Brain microvascular endothelial cell (primary cell): ENCODE data around the gene SUOX.
A peak's percentile ranks its signal among the peaks of the same experiment; 100 is the strongest.

Experiments used
- DNase-seq: peaks from one replicate; pipeline ENCODE4 v3.0.0-alpha.2; 2020
- H3K27ac ChIP-seq: fragments of 250-450 bp; sonication (Bioruptor Pico); 2 replicates; pipeline ENCODE4 v1.5.1; 2020; ENCODE audit warnings: mild to moderate bottlenecking, moderate library complexity
- H3K27me3 ChIP-seq: fragments of 250-450 bp; sonication (Bioruptor Pico); replicated peaks from 2 replicates; pipeline ENCODE4 v1.5.1; 2020; ENCODE audit warnings: mild to moderate bottlenecking
- H3K36me3 ChIP-seq: fragments of 250-450 bp; sonication (Bioruptor Pico); replicated peaks from 2 replicates; pipeline ENCODE4 v1.5.1; 2020; ENCODE audit warnings: mild to moderate bottlenecking
- H3K4me3 ChIP-seq: 2 replicates; pipeline ENCODE4 v1.5.1; 2011; ENCODE audit warnings: low read depth, mild to moderate bottlenecking, control low read depth, low read length, moderate library complexity
- in situ Hi-C: cut with HindIII; loops from 2 replicates; pipeline ENCODE4 v1.10.0; 2017; ENCODE audit warnings: low sequenced_read_pairs, low pct_ligation_motif_present
- TF ChIP-seq, protein P1 (sequence below): IDR thresholded peaks from 2 replicates; pipeline ENCODE4 v1.5.1; 2011; ENCODE audit warnings: low read depth, mild to moderate bottlenecking, moderate library complexity, low read length, control low read depth, inconsistent platforms; ENCODE audit errors: missing control alignments

Gene SUOX

GRCh38 chr12:55965240-55965639 is 31.8 kb upstream of the SUOX start:
- Histone ChIP-seq H3K27ac (no peak overlapping the region), H3K4me3 (no peak overlapping the region), H3K27me3 (no peaks in the 10 kb centered on the region)

GRCh38 chr12:55965941-55966407 is 31.1 kb upstream of the SUOX start, which contains the start of gene PMEL:
PMEL (minus strand) TSS chr12:55966042; CDS start chr12:55966011, 31 bp downstream.
- no peak for DNase-seq

More at GRCh38 chr12:55965240-55965639, 31.8 kb upstream of the SUOX start:
- no peak for DNase-seq
- in situ Hi-C loops = no loop called here
- no peaks in the 10 kb centered on the region for H3K36me3 ChIP-seq
- TF ChIP-seq, protein P1, sequence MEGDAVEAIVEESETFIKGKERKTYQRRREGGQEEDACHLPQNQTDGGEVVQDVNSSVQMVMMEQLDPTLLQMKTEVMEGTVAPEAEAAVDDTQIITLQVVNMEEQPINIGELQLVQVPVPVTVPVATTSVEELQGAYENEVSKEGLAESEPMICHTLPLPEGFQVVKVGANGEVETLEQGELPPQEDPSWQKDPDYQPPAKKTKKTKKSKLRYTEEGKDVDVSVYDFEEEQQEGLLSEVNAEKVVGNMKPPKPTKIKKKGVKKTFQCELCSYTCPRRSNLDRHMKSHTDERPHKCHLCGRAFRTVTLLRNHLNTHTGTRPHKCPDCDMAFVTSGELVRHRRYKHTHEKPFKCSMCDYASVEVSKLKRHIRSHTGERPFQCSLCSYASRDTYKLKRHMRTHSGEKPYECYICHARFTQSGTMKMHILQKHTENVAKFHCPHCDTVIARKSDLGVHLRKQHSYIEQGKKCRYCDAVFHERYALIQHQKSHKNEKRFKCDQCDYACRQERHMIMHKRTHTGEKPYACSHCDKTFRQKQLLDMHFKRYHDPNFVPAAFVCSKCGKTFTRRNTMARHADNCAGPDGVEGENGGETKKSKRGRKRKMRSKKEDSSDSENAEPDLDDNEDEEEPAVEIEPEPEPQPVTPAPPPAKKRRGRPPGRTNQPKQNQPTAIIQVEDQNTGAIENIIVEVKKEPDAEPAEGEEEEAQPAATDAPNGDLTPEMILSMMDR = no peak

GRCh38 chr12:55966408-55967281 is 30.4 kb upstream of the SUOX start, which contains the start of gene CDK2:
CDK2 (plus strand) TSS chr12:55966830; CDS start chr12:55967009, 179 bp downstream.
- H3K27ac ChIP-seq = peak within 1 kb of the TSS; percentile 68
- in situ Hi-C loops = no loop called here
- no peaks in the 10 kb centered on the region for H3K27me3 ChIP-seq
- no peaks in the 10 kb centered on the region for H3K36me3 ChIP-seq
- peak; percentile 74 for DNase-seq
- TF ChIP-seq, protein P1 = no peak
- peak within 1 kb of the TSS; percentile 84 for H3K4me3 ChIP-seq

More at GRCh38 chr12:55965941-55966407, 31.1 kb upstream of the SUOX start, which contains the start of gene PMEL:
- H3K36me3 ChIP-seq = no peaks in the 10 kb centered on the region
- H3K27me3 ChIP-seq = no peaks in the 10 kb centered on the region
- TF ChIP-seq, protein P1 = no peak
- H3K27ac ChIP-seq = peak within 1 kb of the TSS; percentile 68
- peak within 1 kb of the TSS; percentile 84 for H3K4me3 ChIP-seq
- in situ Hi-C loops = no loop called here

- no peaks in the 10 kb centered on the region for H3K36me3 ChIP-seq
- no peak overlapping the region for H3K4me3 ChIP-seq
- no peak for DNase-seq
- TF ChIP-seq, protein P1 = no peak
- no peaks in the 10 kb centered on the region for H3K27me3 ChIP-seq
- H3K27ac ChIP-seq = no peak overlapping the region
- in situ Hi-C loops = no loop called here
These were observed 27.7 kb upstream of the SUOX start for GRCh38 chr12:55969356-55969755.

DNA sequence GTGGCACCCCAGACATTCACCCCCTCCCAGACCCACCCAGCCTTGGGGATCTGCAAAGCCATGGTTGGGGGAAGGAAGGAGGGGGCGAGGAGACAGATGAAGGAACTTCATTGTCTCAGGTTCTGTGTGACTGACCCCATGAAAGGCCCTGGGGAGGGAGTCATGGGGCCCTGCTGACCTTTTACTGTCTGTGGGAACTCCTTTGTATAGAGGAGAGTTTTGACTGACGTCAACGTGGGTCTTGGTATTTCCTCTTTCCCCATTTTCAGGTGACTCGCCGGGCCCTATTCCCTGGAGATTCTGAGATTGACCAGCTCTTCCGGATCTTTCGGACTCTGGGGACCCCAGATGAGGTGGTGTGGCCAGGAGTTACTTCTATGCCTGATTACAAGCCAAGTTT is 26.3 kb upstream of the SUOX start:
- DNase-seq = peak; percentile 28
- H3K27ac ChIP-seq = peak overlapping the region; percentile 92
- in situ Hi-C loops = no loop called here
- no peaks in the 10 kb centered on the region for H3K27me3 ChIP-seq
- H3K4me3 ChIP-seq = no peak overlapping the region
- no peaks in the 10 kb centered on the region for H3K36me3 ChIP-seq
- TF ChIP-seq, protein P1 = no peak
